ENCODE measurements around the gene STARD7.
"Not testable (repeated sequence)": the region's sequence is repeated elsewhere in the genome, so short reads cannot be mapped to it uniquely, and the experiment has no call there.

The STARD7 gene, protein sequence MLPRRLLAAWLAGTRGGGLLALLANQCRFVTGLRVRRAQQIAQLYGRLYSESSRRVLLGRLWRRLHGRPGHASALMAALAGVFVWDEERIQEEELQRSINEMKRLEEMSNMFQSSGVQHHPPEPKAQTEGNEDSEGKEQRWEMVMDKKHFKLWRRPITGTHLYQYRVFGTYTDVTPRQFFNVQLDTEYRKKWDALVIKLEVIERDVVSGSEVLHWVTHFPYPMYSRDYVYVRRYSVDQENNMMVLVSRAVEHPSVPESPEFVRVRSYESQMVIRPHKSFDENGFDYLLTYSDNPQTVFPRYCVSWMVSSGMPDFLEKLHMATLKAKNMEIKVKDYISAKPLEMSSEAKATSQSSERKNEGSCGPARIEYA

DNA sequence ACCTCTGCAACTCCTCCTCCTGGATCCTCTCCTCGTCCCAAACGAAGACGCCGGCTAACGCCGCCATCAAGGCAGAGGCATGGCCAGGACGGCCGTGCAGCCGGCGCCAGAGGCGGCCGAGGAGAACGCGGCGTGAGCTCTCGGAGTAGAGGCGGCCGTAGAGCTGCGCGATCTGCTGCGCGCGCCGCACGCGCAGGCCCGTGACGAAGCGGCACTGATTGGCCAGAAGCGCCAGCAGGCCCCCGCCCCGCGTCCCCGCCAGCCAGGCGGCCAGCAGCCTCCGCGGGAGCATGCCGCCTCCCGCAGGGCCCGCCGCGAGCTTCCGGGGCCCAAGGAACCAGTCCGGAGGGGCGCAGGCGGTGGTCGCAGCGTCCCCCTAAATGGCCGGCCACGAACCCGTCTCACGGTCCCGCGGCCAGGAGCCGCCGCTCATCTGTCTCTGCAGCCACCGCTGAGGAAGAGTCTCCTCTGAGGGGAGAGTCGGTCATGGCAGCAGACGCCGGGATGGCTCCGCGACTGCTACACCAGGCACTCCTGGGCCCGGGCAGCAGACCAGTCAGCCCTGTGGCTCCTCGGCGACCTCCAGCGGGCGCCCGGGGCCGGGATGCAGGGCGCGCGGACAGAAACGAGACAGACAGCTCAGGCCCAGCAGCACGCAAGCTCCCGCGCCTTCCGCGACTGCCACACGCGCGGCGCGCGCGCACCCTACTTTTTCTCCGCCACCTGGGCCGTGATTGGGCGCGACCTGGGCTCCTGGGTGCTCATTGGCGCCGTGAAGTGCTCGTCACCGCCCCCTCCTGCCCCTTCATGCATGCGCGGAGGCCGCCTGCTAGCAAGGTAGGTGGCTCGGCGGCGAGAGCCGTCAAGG lies at the start of gene STARD7:
STARD7 (minus strand) TSS at position 685 of the 868 bp plus-strand sequence; CDS start at position 292, 393 bp downstream.
- DNase-seq (ENCODE audit: low read depth, low spot score) = peak; percentile 97

DNA sequence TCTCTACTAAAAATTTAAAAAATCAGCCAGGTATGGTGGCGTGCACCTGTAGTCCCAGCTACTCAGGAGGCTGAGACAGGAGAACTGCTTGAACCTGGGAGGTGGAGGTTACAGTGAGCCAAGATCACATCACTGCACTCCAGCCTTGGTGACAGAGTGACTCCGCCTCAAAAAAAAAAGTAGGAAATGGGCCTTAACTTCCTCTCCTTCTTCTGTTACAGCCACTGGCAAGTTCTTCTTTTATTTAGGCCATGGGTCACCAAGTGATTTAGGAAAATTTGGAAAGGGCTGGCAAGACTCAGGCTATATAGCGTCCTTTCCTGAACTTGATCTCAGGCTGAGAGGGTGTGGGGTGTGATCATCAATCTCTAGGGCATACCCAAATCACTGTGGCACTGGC lies 49.1 kb upstream of the STARD7 start:
- DNase-seq (ENCODE audit: low read depth, low spot score) = not testable (repeated sequence)

DNA sequence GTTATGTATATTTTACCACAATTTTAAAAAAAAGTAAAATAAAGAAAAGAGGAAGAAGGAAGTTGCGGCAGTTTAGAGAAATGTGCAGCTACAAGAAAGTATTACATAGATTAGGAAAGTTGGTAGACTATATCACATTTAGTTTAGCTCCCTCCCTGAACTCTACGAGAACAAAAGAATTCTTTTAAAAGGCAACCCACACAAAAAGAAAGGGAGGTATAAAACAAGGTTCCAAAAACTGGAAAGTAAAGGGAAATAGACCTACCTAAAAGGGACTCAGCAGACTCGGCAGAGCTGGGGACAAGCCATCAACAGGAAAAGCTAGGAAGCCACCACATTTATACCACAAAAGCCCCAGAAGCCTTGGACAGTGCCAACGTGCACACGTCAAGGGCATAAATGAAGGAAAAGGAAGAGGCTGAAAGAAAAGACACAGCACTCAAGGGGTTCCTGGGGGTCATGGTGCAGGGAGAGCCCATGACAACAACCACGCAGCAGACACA lies 48.0 kb upstream of the STARD7 start:
- DNase-seq (ENCODE audit: low read depth, low spot score) = no peak

DNA sequence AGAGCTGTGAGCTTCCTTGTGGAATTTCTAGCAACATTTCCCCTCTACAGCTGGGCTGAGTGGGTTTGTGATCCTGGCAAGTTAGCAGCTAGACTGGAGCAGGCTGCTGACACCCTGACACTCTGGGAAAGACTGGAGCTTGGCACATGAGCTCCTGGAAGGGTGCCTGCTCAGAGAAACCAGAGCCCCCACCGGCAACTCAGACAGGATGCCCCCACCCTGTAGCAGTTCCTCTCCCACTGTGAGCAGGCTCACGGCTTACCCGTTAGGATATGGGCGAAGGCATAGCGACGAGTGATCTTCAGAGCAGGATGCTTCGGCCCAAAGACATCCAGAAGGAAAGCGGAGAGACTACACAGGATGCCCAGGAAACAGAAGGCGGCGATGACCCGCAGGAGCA lies 45.9 kb upstream of the STARD7 start:
- no peak for DNase-seq (ENCODE audit: low read depth, low spot score)

DNA sequence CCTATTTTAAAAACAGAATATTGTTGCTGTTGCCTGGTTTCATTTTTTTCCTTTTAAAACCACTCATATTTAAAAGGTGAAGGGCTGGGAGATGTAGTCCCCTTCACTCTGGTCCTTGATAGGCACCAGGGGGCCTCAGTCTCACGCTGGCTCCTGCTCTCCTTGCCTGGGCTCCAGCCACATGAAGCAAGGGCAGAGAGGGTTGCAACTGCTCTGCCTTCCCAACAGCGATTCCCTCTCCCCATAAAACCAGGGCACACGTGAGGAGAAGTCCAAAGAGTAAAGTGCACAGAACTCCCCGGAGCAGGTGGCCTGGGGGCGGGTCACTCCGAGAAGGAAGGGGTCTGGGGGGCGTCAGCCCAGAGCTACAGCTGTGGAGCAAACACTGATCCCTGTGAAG lies 44.4 kb upstream of the STARD7 start:
- DNase-seq (ENCODE audit: low read depth, low spot score) = no peak

DNA sequence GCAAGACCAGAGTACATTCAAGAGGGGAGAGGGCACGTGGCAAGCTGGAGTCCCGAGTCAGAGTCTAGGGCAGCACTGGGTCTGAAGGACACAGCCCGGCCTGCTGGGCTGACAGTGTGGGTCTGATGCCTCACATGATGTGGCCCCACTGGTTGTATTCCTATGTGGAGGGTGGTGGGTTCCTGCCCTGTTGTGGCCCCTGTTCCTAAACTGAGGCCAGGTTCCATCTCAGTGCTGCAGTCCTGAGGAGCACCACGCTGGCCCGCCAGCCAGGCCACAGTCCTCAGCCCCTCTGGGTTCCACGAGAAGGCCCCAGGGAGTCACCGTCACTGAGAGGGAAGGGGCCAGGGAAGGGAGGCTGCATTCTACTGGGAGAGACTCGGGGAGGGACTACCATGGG lies 43.9 kb upstream of the STARD7 start:
- DNase-seq (ENCODE audit: low read depth, low spot score) = no peak

DNA sequence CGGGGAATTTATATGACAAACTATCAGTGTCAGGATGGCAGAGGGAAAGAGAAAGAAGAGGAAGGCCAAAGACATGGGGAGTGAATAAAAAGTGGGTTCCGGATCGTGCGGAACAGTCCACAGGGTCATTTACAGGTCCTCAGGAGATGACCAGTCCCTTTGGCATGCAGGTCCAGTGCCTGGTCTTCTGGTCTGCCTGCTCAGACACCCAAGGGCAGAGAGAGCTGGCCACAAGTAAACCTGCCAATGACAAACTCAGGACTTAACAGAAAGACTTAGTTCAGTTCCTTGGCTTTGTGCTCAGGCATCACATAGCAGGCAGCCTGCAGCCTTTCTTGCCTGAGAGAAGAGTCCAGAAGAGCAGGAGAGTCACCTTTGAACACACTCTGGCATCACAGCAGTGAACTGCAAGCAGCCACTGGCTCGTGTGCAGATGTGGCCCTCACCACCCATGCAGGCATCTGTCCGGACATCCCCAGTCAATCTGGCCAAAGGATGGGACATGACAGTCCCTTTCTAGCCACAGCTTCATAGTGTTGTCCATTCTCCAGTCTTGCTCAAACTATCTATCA lies 43.2 kb upstream of the STARD7 start:
- DNase-seq (ENCODE audit: low read depth, low spot score) = no peak

DNA sequence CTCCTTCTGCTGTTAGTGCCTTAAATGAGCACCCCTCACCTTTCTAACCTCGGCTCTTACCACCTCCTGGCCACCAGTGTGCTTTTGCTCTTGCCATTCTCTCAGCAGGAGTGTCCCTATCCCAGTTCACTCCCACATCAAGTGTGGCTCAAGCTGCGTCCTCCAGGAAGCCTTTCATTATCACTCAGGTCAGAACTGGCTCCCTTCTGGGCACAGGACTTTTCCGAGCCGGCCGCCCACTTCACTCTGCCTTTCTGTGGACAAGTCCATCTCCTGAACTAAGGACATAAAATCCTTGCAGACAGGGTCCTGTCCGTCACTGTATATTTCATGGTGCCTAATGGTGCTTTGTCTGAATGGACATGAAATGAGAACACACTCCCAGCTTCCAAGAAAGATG lies 41.6 kb upstream of the STARD7 start:
- DNase-seq (ENCODE audit: low read depth, low spot score) = no peak

DNA sequence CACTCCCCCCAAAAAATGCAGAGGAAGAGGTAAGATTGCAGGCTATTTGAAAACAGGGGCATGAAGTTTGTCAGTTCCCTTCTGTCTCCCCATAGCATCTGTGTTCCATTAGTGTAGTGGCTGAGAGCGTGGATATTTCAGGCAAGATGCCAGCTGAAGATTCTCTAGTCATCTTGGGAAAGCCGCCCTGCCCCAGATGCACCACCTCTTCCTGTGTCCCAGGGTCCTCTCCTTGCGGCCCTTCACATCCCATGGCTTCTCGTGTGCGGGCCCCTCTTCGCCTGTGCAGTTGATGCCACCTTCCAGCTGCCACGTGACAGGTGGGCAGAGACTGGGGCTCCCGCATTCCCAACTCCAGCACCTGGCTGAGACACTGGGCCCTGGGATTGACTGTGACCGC lies 41.0 kb upstream of the STARD7 start:
- no peak for DNase-seq (ENCODE audit: low read depth, low spot score)

DNA sequence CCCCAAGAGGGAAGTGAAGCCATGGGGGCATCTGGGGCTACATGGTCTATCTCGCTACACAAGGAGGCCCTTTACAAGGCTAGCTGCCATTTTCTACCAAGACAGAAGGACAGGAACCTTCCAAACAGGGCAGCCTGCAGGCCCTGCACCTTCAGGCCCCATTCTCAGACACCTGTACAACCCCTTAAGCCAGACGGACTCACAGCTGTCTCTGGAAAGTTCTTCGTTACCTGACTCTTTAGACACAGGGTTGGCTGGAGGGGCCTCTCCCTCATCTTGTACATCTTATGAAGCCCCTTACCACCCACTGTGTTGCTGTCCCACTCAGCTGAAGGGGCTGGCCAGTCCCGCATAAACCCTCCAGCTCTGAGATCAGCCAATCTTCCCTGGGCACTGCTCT lies 40.0 kb upstream of the STARD7 start:
- no peak for DNase-seq (ENCODE audit: low read depth, low spot score)

DNA sequence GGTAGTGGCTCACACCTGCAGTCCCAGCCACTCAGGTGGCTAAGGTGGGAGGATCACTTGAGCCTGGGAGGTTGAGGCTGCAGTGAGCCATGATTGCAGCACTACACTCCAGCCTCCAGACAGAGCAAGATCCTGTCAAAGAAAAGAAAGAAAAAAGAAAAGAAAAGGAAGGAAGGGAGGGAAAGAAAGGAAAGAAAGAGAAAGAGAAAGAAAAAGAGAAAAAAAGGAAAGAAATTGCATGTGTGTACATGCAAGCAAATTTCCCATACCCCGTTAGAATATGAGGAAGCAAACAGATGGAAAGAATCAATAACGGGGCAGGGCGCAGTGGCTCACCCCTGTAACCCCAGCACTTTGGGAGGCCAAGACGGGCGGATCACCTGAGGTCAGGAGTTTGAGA lies 39.3 kb upstream of the STARD7 start:
- no peak for DNase-seq (ENCODE audit: low read depth, low spot score)

DNA sequence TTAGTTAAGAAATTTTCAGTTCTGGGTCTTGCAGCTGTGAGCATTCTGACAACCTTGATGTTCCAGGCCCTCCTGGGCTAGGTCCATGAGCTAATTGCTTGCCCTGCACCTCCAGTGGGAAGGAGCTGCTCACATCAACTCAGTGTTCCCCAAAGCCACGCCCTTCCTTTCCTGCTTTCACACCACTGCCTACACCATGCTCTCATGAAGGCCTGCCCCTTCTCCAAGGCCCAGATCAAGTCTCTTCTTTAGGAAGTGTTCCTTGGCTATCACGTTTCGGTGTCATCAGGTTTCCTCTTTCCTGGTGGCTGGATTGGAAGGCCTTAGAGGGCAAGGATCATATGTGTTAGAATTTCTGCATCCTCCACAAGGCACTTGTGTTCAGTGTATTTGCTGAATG lies 38.4 kb upstream of the STARD7 start:
- DNase-seq (ENCODE audit: low read depth, low spot score) = no peak

DNA sequence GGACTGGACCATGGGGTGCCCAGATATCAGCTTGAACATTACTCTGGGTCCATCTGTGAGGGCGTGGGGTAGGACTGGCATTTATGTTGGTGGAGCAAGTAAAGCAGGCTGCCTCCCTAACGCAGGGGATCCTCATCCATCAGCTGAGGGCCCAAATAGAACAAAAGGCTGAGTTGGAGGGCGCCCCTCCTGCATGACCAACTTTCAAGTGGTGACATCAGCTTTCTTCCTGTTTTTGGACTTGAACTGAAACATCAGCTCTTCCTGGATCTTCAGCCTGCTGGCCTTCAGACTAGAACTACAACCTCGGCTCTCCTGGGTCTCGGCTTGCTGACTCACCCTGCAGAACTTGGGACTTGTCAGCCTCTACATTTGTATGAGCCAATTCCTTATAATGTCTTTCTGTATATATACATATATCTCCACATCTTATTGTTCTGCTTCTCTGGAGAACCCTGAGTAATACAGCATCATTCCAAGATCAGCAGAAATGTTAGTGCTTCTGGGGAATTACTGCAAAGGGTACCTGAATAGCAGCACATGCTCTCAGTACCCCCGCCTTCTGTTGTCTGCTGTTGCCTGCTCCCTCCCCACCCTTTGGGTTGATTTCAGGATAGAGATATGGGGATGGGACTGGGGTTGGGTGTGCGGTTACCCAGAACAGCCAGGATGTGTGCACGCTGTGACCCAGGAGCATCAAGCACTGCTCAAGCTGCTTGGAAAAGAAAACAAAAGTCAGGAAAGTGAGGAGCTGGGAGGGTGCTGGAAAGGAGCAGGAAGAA lies 37.2 kb upstream of the STARD7 start:
- DNase-seq (ENCODE audit: low read depth, low spot score) = no peak

DNA sequence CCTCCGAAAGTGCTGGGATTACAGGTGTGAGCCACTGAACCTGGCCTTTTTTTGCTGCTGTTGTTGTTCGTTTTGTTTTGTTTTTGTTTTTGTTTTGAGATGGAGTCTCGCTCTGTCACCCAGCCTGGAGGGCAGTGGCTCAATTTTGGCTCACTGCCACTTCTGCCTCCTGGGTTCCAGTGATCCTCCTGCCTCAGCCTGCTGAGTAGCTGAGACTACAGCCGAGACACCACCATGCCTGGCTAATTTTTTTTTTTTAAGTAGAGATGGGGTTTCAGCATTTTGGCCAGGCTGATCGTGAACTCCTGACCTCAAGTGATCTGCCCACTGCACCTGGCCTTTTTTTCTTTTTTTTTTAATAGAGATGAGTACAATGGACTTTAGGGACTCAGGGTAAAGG lies 35.2 kb upstream of the STARD7 start:
- DNase-seq (ENCODE audit: low read depth, low spot score) = no peak

DNA sequence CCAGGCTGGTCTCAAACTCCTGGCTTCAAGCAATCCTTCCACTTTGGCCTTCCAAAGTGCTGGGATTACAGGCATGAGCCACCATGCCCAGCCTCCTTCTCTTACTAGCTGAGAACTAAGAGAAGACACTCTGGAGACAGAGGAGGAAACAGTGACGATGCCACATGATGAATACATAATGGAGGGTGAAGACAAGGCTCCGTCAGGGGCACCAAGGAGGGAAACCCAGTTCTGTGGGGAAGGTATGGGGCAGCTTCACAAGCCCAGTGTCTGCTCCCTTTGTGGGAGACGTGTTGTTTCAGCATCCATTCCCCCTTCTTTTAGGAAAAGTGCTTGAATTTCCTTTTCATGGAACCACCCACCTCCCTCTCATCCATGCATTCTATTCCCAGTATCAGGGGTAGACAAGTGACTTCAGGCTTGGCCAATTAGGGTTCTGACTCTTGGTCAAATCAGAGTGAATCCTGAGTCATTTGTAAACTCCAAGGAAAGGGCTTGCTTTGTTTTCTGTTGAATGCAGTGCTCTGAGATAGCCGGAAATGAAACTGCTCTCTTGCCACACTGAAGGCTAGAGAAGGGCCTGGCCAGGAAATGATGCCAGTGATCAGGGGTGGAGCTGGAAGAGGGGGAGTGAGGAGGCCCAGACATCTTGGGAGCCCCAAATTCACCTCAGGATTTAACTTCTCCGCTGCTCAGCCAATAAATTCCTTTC lies 33.4 kb upstream of the STARD7 start:
- no peak for DNase-seq (ENCODE audit: low read depth, low spot score)

DNA sequence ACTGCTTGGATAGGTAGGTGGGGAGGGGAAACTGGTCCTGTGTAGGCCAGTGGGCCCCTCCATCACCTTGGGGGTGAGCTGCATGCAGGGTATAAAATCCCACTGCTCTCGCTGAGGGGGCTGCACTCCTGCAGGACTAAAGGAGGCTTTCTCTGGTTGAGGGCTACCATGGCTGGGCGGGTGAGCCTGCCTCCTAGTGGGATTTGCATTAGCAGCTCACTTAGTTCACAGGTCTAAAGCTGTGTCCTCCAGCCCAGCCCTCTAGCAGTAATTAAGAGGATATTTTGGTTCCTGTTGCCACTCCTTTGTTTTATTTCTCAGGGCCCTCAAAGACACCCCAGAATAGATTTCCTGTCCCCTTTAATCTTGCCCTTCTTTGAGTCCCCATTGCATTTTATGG lies 32.6 kb upstream of the STARD7 start:
- no peak for DNase-seq (ENCODE audit: low read depth, low spot score)

DNA sequence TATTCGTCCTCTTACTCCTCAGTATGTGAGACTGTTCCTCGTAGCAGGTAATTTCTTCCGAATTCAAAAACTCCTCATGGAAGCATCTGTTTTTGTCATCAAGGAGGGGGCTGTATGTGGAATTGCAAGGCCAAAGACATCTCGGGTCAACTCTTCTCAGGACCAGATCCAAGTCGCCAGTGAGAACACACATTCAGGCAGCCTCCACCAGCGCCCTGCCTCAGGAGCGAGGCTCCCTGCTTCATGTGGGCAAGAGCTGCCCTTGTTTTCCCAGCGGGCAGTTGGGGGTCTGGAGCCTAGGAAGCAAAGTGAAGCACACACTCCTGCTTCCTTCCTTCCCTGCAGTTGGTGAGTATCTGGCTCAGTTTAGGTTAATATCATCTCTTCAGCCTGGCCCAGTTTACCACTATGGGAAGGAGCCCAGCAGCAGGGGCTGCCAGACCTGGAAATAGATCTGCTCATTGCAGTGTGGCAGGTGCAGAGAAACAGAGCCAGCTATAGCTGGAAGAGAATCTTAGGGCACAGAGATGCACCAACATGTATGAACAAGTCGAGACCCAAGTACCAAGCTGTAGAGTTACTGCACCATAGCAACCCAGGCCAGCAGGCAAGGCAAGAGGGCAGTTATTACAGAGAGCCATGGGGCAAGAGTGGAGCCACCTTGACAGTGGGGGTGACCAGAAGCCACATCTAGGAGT lies 31.9 kb upstream of the STARD7 start:
- DNase-seq (ENCODE audit: low read depth, low spot score) = no peak

DNA sequence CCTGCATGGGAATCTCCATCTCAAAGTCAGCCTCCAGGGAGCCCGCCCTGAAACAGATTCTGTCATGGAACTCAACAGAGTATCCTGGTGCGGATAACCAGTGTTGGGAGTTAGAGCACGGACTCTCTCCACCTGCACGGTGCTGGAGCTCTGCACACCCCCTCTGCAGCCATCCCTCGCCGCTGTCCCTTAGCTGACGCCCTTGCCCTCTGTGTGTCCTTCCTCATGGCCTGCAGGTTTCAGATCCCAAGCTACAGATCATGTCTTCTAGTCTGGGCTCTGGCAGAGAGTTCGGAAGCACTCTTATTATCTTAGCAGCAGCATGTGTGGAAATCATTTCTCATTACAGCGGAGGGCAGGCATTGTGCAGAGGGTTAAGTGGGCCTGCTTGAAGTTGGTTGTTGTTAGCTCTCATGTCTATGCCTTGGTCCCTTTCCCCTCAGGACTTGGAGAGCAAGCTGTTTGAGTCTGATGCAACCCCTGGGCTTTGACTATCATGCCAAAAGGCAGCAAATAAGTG lies 31.2 kb upstream of the STARD7 start:
- DNase-seq (ENCODE audit: low read depth, low spot score) = no peak

DNA sequence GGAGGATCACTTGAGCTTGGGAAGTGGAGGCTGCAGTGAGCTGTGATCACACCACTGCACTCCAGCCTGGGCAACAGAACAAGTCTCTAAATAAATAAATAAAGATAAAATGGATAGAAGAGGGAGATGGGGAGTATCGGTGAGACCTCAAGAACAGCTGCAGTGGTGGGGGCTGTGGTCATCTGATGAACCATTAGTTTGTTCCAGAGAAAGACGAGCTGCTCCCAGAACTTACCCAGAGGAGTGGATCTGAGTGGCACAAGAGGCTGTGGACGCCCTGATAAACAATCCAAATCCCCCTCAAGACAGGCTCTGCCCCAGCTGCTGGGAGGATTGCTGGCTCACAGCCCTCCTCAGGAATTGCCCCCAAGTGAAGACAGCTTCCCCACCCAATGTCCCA lies 30.5 kb upstream of the STARD7 start:
- DNase-seq (ENCODE audit: low read depth, low spot score) = no peak

DNA sequence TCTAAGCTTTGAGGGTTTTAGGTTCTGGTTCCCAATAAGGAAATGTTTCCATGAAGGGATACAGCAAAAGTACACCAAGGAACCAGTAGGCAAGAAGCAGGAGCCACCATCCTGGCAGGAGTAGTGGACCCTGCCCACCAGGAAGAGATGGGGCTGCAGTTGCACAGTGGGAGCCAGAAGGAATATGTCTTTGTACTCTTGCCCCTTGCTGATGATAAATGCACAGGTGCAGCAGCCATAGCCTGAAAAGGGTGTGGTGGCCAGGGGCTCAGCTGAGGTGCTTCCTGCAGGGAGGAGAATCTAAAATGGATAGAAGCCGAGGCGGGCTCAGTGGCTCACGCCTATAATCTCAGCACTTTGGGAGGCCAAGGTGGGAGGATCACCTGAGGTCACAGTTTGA lies 29.6 kb upstream of the STARD7 start:
- DNase-seq (ENCODE audit: low read depth, low spot score) = no peak

All from activated naive CD8-positive, alpha-beta T cell treated with anti-CD3 and anti-CD28 coated beads, Interleukin-2, amount 50 U/mL, for 16 hours (primary cell).